Stimulated activated CD4-positive, alpha-beta T cell treated with anti-CD3 and anti-CD28 coated beads, TNF-alpha, amount 100 ng/mL, for 24 hours (primary cell): ENCODE results near the gene KLHL4.
A peak's percentile ranks its signal among the peaks of the same experiment; 100 is the strongest.
"Not testable (repeated sequence)": the region's sequence is repeated elsewhere in the genome, so short reads cannot be mapped to it uniquely, and the experiment has no call there.

Experiments
- DNase-seq, 3 experiments: peaks; one replicate each; pipeline ENCODE4 v3.0.0-alpha.2; 2020; ENCODE audit warnings: low read depth in 3 of 3

The KLHL4 gene, protein sequence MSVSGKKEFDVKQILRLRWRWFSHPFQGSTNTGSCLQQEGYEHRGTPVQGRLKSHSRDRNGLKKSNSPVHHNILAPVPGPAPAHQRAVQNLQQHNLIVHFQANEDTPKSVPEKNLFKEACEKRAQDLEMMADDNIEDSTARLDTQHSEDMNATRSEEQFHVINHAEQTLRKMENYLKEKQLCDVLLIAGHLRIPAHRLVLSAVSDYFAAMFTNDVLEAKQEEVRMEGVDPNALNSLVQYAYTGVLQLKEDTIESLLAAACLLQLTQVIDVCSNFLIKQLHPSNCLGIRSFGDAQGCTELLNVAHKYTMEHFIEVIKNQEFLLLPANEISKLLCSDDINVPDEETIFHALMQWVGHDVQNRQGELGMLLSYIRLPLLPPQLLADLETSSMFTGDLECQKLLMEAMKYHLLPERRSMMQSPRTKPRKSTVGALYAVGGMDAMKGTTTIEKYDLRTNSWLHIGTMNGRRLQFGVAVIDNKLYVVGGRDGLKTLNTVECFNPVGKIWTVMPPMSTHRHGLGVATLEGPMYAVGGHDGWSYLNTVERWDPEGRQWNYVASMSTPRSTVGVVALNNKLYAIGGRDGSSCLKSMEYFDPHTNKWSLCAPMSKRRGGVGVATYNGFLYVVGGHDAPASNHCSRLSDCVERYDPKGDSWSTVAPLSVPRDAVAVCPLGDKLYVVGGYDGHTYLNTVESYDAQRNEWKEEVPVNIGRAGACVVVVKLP

DNA sequence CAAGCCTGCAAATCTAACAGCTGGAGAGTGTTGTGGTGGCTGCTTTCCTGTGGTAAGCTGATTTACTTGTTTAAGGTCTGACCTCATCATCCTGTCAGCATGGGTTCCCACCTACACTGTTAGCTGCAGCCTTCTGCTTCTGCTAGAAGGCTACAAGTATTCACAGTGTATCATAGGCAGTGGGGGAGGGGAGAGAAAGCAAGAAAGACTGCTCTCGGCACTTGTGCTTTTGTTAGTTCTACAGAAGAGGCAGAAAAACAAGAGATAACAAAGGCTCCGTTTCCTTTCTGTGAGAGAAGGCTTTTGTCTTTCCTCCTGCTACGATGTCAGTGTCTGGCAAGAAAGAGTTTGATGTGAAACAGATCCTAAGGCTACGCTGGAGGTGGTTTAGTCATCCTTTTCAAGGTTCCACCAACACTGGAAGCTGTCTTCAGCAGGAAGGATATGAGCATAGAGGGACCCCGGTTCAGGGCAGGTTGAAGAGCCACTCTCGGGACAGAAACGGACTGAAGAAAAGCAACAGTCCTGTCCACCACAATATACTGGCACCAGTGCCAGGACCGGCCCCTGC lies at the start of gene KLHL4:
Gene KLHL4 (plus strand): TSS at position 232 of the 571 bp plus-strand sequence. CDS start 92 bp downstream, at position 324.
- DNase-seq: no peak

DNA sequence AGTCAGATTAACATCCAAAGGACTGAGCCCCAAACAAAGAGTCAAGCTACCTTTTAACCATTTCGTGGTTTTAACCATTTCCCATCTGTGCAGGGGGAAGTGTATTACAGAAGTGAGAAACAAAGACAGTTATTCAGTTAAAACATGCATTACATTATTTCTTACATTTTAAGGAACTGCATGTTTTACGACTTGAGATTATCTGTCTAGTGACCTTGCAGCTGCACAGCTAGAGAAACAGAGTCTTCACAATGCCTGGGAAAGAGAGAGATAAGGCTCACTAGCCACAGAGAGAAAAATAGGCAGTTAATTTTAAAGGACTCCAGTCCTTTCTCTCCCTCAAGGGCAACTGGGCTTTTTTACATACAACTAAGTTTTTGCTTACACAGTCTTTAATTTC lies 48.7 kb upstream of the KLHL4 start:
- no peak for DNase-seq

DNA sequence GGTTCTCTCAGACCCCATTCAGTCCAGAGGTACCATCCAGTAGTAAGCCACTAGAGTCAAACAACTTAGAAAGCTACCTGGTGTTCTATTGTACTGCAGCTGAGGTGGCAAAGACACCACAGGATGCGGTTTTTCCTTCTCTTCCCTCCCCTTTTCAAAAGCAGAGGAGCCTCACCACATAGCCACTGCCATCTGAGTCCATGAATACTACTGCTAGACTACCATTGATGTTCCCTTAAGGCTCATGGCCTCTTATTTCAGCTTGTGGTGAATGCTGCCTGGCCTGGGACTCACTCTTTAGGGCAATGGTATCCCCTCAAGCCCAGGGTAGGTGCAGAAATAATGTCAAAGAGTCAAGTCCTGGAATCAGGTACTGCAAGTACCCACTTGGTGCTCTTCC lies 41.8 kb upstream of the KLHL4 start:
- no peak for DNase-seq

DNA sequence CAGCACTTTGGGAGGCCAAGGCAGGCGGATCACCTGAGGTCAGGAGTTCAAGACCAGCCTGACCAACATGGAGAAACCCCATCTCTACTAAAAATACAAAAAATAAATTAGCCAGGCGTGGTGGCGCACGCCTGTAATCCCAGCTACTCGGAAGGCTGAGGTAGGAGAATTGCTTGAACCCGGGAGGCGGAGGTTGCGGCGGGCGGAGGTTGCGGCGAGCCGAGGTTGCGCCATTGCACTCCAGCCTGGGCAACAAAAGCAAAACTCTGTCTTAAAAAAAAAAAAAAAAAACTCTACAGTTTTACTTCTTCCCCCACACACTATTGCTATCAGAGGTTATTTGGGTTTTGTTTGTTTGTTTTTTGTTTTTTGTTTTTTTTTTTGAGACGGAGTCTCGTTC lies 38.9 kb upstream of the KLHL4 start:
- not testable (repeated sequence) for DNase-seq

DNA sequence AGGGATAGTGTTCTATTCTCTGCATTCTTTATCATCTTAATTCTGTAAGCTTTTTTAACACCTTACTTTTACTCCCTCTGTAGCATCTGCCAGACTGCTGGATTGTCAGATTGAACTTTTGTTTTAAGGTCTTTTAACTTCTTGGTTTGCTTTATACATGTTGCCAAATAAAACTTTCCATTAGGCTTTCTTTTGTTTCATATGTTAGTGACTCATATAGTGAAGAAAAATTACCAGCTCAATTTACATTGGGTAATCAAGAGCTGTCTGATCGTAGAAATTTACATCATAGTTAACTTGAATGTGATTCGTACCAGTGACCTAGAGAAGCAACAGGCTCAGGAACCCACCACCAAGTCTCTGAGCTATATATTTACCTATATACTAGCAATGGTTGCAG lies 28.5 kb upstream of the KLHL4 start:
- DNase-seq: no peak

DNA sequence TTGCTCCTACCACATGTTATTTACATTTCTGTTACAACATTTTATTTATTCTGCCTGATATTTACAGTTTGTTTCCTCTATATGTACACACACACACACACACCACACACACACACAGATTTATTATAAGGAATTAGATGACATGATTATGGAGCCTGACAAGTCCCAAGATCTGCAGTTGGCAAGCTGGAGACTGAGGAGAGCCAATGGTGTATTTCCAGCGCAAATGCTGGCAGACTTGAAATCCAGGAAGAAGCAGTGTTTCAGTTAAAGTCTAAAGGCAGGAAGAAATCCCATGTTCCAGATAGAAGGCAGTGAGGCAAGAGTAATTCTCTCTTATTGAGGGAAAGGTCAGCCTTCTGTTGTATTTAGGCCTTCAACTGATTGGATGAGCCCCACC lies 1.8 kb upstream of the KLHL4 start:
- no peak for DNase-seq

DNA sequence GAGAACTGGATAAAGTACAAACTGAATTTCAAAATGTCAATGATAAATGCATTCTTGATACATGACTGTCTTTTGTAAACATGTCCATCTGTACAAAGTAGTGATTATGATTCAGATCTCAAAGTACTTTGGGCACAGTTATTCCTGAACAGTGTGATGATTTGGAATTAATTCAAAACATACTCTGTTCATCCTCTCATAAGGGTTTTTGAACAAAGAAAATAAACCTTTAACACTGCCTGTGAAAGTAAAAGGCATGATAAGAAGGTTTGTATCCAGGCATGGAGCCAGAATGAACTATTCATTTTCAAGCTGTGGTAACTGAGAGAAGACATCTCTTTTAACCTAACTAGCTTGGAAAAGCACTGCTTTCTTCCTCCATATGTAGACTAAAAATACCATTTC lies 883 bp upstream of the KLHL4 start:
- DNase-seq: no peak

DNA sequence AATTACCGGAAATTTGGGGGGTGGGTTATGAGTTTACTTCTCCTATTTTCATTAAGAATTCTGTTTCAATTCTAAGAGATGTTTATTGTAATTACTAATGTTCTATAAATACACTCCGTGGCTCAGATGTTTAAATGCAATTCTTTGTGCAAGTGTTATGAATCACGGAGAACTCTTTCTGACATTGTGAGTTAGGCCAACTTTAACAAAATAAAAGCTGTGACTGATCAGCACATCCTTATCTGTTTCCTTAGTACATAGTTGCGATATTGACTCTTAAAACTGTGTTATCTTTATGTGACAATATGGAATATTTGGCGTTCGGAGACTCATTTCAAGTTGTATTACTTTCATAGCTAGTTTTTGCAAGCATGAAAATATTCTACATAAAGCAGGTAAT lies 902 bp downstream of the KLHL4 start:
- DNase-seq: no peak

DNA sequence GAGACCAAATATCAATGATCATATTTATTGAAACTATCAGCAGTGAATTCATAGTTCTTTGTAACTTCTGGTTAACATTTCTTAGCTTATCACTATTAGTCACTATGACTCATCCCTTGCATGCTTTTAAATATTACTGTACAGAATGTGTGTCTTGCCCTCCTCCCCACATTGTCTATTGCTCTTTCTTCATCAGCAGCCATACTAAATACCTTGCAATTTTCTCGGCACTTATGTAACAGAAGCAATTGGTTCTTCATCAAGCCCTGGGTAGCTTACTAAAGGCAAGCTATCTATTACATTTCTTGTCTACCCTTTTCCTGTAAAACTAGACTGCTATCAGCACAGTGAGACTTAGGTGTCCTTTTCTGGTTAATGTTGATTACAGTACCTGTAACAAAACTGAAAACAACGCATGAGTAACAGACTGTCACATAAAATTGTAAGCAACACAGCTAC lies 8.2 kb downstream of the KLHL4 start:
- DNase-seq: no peak

DNA sequence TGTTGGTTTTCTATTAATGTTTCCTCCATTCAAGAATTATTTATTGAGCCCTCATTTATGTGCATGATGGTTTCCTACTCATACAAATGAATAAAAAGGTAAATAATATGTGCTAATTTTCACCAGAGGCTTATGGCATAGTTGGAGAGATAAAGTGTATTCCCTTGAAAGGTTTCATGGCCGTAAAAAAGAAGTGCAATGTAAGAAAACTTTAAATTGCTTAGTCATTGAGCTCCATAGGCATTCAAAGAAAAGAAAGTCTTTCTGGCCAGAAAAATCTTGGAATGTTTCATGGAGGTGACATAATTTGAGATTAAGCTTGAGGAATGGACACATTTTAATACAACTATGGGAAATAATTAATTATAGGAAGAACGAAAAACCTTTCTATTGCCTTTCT lies 8.7 kb downstream of the KLHL4 start:
- no peak for DNase-seq

DNA sequence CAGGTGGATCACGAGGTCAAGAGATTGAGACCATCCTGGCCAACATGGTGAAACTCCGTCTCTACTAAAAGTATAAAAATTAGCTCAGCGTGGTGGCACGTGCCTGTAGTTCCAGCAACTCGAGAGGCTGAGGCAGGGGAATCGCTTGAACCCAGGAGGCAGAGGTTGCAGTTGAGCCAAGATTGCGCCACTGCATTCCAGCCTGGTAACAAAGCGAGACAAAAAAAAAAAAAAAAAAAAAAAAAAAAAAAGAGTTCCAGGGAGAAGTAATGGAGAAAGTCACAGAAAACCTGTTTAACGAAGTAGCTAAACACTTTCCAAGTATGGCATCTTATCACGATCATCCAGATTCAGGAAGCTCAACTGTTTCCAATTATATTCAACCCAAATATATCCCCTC lies 10.9 kb downstream of the KLHL4 start:
- DNase-seq: no peak

DNA sequence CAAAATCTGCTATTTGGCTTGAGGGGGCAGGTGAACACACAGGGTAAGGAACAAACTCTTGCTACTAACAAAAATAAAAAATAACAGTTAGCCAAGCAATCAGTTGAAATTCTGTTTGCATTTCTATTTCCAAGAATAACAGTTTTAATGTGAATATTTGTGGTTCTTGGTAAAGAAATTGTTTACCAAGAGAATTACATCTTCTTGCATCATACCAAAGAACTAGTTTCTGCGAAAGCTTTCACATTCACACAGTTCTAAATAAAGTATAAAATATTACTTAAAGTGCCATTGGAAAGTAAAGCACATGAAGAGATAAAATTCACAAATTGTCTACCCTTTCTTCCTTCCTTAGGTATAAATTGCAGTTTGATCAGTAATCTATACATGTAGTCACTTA lies 54.4 kb downstream of the KLHL4 start:
- no peak for DNase-seq

DNA sequence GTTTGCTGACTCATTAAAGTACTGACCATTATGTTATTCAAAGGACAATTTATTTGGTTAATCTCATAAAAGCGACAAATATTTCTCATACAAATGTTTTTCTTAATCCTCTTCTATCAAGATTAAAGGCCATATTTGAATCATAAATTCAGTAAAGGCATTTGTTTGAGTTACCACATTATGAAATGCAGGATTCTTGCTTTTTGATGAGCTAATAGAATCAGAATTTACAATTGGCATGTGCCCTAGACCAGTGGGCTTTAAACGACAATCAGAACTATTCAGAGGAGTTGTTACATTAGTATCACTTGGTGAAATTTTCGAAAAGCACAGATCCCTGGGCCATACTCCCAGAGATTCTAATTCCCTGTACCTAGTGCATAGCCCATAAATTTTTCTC lies 55.3 kb downstream of the KLHL4 start:
- no peak for DNase-seq

DNA sequence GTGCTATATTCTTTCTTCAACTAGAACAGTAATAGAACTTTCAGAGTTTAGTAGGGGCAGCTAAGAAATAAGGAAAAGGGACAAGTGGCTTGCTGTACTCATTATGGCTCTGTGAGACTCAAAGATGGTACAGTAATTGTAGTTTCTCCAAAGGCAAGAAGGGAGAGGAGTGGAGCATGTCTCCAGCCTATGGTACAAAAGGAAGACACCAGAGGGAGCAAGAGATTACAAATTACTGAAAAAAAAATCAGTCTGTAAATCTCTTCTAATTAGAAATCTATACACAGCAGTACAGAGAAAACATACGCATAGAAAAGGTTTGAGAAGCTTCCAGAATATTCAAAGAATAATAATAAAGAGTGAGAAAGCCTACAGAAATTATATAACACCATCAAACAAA lies 61.4 kb downstream of the KLHL4 start:
- DNase-seq: no peak

DNA sequence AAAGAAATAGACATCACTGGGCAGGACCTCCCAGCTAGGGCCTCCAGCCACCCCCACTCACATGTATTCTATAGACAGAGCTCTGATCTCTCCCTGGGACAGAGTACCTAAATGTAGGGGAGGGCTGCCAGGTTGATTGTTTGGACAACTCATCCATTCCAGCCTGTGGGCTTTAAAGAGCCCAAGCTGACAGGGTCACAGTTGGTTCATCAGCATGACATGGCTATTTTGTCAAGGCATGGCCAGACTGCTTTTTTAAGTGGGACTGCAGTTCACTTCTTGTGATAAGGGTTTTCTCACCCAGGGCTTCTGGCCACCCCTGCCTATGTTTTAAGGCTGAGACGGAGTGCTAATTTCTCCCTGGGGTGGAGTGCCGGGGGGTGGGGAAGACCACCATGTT lies 63.3 kb downstream of the KLHL4 start:
- no peak for DNase-seq

DNA sequence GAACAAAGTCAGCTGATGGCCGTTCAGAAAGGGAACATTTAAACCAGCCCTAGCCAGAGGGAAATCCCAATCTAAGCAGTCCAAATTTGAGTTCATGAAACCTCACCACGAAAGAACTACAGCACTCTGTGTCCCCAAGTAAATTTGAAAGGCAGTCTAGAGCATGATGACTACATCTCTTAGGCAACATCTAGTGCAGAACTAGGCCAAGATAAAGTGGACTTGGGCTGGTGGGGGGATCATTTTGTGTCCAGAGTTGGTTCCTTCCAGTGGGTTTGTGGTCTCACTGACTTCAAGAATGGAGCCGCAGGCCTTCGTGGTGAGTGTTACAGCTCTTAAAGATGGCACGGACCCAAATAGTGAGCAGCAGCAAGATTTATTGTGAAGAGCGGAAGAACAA lies 64.9 kb downstream of the KLHL4 start:
- no peak for DNase-seq

DNA sequence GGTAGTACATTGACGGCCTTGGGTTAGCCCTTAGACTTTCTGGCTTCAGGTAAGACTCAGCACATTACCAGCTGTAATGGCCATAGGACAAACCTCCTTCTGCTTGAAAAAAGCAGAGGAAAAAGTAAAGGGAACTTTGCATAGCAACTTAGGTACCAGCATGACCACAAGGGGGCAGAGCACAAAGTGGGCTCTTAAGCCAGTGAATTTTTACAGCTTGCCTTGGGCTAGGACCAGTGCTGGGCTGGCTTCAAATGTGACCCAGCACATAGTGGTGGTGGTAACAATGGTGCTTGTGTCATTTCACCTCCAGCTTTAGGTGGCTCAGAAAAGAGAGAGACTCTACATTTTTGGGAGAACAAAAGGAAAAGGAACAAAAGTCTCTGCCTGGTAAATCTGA lies 66.1 kb downstream of the KLHL4 start:
- peak in 1 of 3 experiments; percentile 0 for DNase-seq

DNA sequence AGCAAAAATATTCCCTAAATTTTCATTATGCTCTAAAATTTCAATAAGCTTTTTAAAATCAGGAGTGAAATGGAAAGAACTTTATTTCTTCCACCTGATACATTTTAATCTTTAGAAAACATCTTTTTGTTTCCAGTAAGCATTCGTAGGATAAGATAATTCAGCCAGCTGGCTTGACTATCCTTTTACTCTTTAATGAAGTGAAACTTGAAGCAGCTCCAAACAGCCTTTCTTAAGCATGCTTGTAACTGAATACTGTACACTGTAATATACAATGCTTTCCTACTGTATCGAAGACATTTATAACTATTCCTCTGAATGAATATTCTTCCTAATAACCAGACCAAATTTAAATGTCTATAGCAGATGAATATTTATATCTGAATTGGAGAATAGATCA lies 98.8 kb downstream of the KLHL4 start:
- no peak for DNase-seq

DNA sequence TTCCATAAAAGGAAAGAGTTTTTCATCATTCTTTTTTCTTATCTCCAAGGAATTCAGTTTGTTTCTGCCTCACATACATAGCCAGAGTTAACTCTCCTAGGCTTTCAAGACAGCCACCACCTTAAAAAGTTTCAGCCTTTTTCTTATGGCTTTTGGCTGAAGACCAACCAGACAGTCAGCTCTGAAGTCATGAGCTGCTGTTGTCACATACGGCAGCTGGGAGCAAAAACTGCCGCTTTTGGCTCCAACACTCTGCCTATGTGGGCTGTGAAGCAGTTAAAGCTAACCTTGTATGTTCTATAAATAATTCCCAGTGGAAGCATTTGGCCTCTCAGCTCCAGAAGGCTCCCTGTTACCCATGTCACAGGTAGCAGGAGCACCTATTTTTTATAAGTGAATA lies 104.1 kb downstream of the KLHL4 start:
- no peak for DNase-seq

DNA sequence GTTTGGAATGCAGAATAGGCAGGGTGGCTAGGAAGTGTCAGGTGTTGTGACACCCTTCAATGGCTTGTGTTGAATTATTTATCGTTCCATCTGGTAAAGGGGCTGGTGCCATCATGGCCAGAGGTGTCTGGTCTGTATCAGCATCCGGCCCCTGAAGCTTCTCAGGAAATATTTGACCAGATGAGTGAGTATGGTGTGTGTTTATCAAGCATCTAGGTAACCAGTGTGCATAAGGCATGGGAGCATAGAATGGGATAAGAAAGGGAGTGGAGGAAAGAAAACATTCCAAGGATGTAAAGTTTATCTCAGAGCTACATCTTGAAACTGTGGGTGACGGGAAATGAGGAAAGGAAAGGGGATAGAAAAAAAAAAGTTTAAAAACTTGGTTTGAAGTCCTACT lies 109.4 kb downstream of the KLHL4 start:
- no peak for DNase-seq

DNA sequence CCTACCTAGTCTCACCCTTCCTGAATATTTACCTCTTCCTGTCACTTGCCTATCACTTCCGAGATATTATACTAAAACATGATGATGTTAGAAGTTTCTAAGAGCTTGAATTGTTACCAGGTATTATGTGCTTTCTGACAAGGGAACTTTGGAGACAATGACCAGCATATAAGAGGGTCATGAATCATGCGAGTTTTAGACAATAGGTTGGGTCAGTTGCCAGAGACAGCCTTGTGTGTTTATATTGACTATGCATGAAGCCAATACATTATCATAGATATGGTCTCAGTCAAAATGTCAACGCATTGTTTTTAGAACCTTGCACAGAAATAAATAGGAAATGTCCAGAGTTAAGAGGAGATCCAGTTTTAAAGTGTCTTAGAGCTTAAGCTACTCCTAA lies 116.8 kb downstream of the KLHL4 start:
- no peak for DNase-seq

DNA sequence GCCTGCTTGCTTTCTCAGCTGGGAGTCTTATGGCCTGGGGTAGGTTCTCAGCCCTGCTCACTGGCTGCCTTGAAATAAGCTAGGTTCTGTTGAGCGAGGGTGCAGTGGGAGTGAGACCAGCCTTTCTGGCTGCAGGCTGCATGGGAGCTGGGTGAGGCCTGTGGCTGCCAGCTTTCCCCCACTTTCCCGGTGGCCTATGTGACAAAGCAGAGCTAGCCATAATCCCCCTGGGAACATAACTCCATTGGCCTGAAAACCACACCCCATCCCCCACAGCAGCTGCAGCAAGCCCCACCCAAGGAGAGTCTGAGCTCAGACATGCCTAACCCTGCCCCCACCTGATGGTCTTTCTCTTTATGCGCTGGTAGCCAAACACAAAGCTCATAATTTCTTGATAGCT lies 118.9 kb downstream of the KLHL4 start:
- no peak for DNase-seq

DNA sequence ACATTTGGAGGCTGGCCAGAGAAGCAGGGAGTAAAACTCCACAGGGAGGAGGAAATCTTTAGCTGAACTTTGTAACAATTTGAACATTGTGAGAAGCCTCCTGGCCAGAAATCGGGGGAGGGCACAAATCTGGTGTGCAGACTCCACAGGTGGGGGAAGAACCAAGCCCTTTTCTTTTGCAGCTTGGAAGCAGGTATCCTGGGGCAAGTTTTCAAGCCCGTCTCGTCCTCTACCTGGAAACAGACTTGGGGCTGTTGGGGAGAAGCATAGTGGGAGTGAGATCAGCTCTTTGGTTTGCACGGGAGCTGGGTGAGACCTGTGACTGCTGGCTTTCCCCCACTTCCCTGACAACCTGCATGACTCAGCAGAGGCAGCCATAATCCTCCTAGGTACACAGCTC lies 123.8 kb downstream of the KLHL4 start:
- not testable (repeated sequence) for DNase-seq
